HepG2 (cell line): ENCODE data around the gene NOXA1. TPM values are rescaled to one million over a fixed set of nuclear protein-coding genes. Genes with fewer than 3 reads are reported as not detected.
A peak's percentile ranks its signal among the peaks of the same experiment; 100 is the strongest.

Experiments
- AHDC1 ChIP-seq: sonication (generic); formaldehyde crosslinking; IDR thresholded peaks from 2 replicates; pipeline ENCODE4 v1.5.1; 2020; ENCODE audit warnings: mild to moderate bottlenecking, missing genetic modification reagents, borderline replicate concordance
- CEBPB ChIP-seq: IDR thresholded peaks from 2 replicates; pipeline ENCODE4 v1.6.1; 2011; ENCODE audit warnings: low read depth, low read length, improper control_type of control experiment, borderline replicate concordance
- CENPT ChIP-seq: sonication (generic); formaldehyde crosslinking; IDR thresholded peaks from 2 replicates; pipeline ENCODE4 v1.8.0; 2022; ENCODE audit warnings: low read depth, mild to moderate bottlenecking, moderate library complexity, missing genetic modification reagents
- FOXP1 ChIP-seq, 2 experiments: fragments of 450-650 bp in 1 of 2; IDR thresholded peaks; 2 replicates each; pipeline ENCODE4 v1.6.1; 2017 to 2018; ENCODE audit warnings: antibody characterized with exemption in 1 of 2
- HNF1B ChIP-seq: sonication (generic); formaldehyde crosslinking; IDR thresholded peaks from 2 replicates; pipeline ENCODE4 v1.5.1; 2020; ENCODE audit warnings: mild to moderate bottlenecking, moderate library complexity, missing genetic modification reagents
- KMT2A ChIP-seq: sonication (generic); formaldehyde crosslinking; IDR thresholded peaks from 2 replicates; pipeline ENCODE4 v1.4.0; 2020; ENCODE audit warnings: missing genetic modification reagents
- MEIS2 ChIP-seq: sonication (generic); formaldehyde crosslinking; IDR thresholded peaks from 2 replicates; pipeline ENCODE4 v1.9.0; 2021; ENCODE audit warnings: mild to moderate bottlenecking, missing genetic modification reagents
- MTA1 ChIP-seq: sonication (generic); formaldehyde crosslinking; IDR thresholded peaks from 2 replicates; pipeline ENCODE4 v1.4.0; 2020; ENCODE audit warnings: missing genetic modification reagents, mild to moderate bottlenecking, borderline replicate concordance
- MYC ChIP-seq: sonication (generic); formaldehyde crosslinking; IDR thresholded peaks from 2 replicates; pipeline ENCODE4 v1.9.0; 2021; ENCODE audit warnings: missing genetic modification reagents, borderline replicate concordance
- NBN ChIP-seq: fragments of 450-650 bp; conservative IDR thresholded peaks from 2 replicates; pipeline ENCODE4 v1.6.1; 2017
- NFKBIZ ChIP-seq: IDR thresholded peaks from 2 replicates; pipeline ENCODE4 v1.6.1; 2018; ENCODE audit warnings: missing genetic modification reagents, missing compliant biosample characterization
- PRPF4 ChIP-seq: fragments of 200-400 bp; formaldehyde crosslinking; IDR thresholded peaks from 2 replicates; pipeline ENCODE4 v1.6.1; 2016; ENCODE audit warnings: low read length, low read depth; ENCODE audit not compliant: poor library complexity, severe bottlenecking
- RFX1 ChIP-seq: fragments of 450-650 bp; IDR thresholded peaks from 2 replicates; pipeline ENCODE4 v1.6.1; 2017
- SMAD9 ChIP-seq: sonication (generic); formaldehyde crosslinking; IDR thresholded peaks from 2 replicates; pipeline ENCODE4 v1.5.1; 2020; ENCODE audit warnings: mild to moderate bottlenecking, missing genetic modification reagents
- SOX5 ChIP-seq: IDR thresholded peaks from 2 replicates; pipeline ENCODE4 v1.6.1; 2016; ENCODE audit warnings: borderline replicate concordance
- ZBTB8A ChIP-seq: sonication (generic); formaldehyde crosslinking; IDR thresholded peaks from 2 replicates; pipeline ENCODE4 v1.4.0; 2020; ENCODE audit warnings: mild to moderate bottlenecking, low read depth, missing genetic modification reagents, borderline replicate concordance
- ZNF205 ChIP-seq: IDR thresholded peaks from 2 replicates; pipeline ENCODE4 v1.6.1; 2018; ENCODE audit warnings: missing biosample characterization, missing genetic modification reagents
- ZNF770 ChIP-seq: sonication (generic); formaldehyde crosslinking; IDR thresholded peaks from 2 replicates; pipeline ENCODE4 v1.5.0; 2020; ENCODE audit warnings: mild to moderate bottlenecking, missing genetic modification reagents
- polyA plus RNA-seq, 8 experiments: library from polyadenylated mRNA; depleted of rRNA in 3 of 8; stranded (reverse) in 7 of 8; unstranded in 1 of 8; fragments of >200 nt; fragmentation: Illumina TruSeq in 4 of 8; extraction: Trizol in 4 of 8; gene quantifications; 2 replicates each; pipeline versions ENCODE4 v1.2.1 to v1.2.3, GENCODE V29; 2011 to 2016; ENCODE audit warnings: low read depth in 4 of 8, missing spikeins in 1 of 8, mixed read lengths in 1 of 8; ENCODE audit not compliant: insufficient read depth in 1 of 8
- total RNA-seq, 5 experiments: library from RNA; depleted of rRNA; stranded (reverse); fragments of >200 nt; fragmentation: Illumina TruSeq; extraction: Trizol; gene quantifications; 2 replicates each; pipeline ENCODE4 v1.2.3, GENCODE V29; 2016; ENCODE audit warnings: low read depth in 1 of 5

The NOXA1 gene
- total and polyA plus RNA-seq, 2 of the 13 experiments (the other 11 are each of a cell fraction or from before 2014, with no cell fraction given): 0.78 to 1.2 TPM

- no peak for TF ChIP-seq CENPT
- peak; percentile 83 for TF ChIP-seq MYC (CRISPR knock-in tag)
- TF ChIP-seq MTA1: no peak; the same call in 1 of the 2 replicates
- TF ChIP-seq HNF1B (CRISPR knock-in tag): no peak
- TF ChIP-seq SOX5 (CRISPR knock-in tag): peak; percentile 28; the same call in 1 of the 2 replicates
- peak; percentile 55; the same call in 1 of the 2 replicates for TF ChIP-seq ZNF205
- TF ChIP-seq FOXP1 (IDR thresholded peaks at IDR 0.05): no peak
- TF ChIP-seq FOXP1 (CRISPR knock-in tag; IDR thresholded peaks at IDR 0.05): no peak
- peak; percentile 46; the same call in 1 of the 2 replicates for TF ChIP-seq ZNF770 (CRISPR knock-in tag)
- no peak for TF ChIP-seq PRPF4
- no peak for TF ChIP-seq SMAD9 (CRISPR knock-in tag)
- TF ChIP-seq RFX1: no peak
- TF ChIP-seq NFKBIZ (CRISPR knock-in tag): no peak
- no peak for TF ChIP-seq CEBPB
- TF ChIP-seq KMT2A (CRISPR knock-in tag): peak; percentile 79
- TF ChIP-seq NBN: no peak
- peak; percentile 55; the same call in 1 of the 2 replicates for TF ChIP-seq MEIS2
- no peak for TF ChIP-seq ZBTB8A (CRISPR knock-in tag)
- TF ChIP-seq AHDC1 (CRISPR knock-in tag): no peak
These were observed at the start of gene NOXA1, which contains the start of gene EXD3 (continued) for GRCh38 chr9:137422604-137423513.
